Kidney (tissue), 14 donors: ENCODE data around the gene SCRN2. TPM values are rescaled to one million over a fixed set of nuclear protein-coding genes. Genes with fewer than 3 reads are reported as not detected.

Experiments
- DNase-seq, 5 donors: peaks; one replicate each; pipeline ENCODE4 v3.0.0-alpha.2; 2013 to 2020
- FAIRE-seq: peaks from 2 replicates; lab custom pipeline; 2012; peaks lifted over from hg19 to GRCh38; lab: Jason Lieb, UNC
- H3K27ac ChIP-seq, 2 donors: one replicate each; pipeline ENCODE4 v1.7.0; 2013; ENCODE audit warnings: low read depth in 2 of 2, low read length in 2 of 2, inconsistent platforms in 1 of 2
- H3K27me3 ChIP-seq: one replicate; pipeline ENCODE4 v1.7.1; 2013; ENCODE audit warnings: low read length, inconsistent platforms; ENCODE audit not compliant: control insufficient read depth, insufficient read depth
- H3K36me3 ChIP-seq, 3 donors: one replicate each; pipeline versions ENCODE4 v1.7.0 to v1.7.1; 2013; ENCODE audit warnings: low read length in 3 of 3, control low read depth in 1 of 3, inconsistent platforms in 1 of 3; ENCODE audit not compliant: insufficient read depth in 3 of 3, control insufficient read depth in 2 of 3
- H3K4me1 ChIP-seq, 3 donors: one replicate each; pipeline versions ENCODE4 v1.7.0 to v1.7.1; 2013; ENCODE audit warnings: low read length in 3 of 3, inconsistent platforms in 1 of 3, low read depth in 1 of 3; ENCODE audit not compliant: control insufficient read depth in 2 of 3, insufficient read depth in 2 of 3
- H3K4me3 ChIP-seq, 3 donors: one replicate each; pipeline versions ENCODE4 v1.7.0 to v1.8.1; 2013; ENCODE audit warnings: low read length in 3 of 3, control low read depth in 1 of 3, inconsistent platforms in 1 of 3
- H3K9ac ChIP-seq, 3 donors: one replicate each; pipeline versions ENCODE4 v1.7.0 to v1.7.1; 2013; ENCODE audit warnings: low read length in 3 of 3, control low read depth in 1 of 3, inconsistent platforms in 1 of 3
- H3K9me3 ChIP-seq, 3 donors: one replicate each; pipeline versions ENCODE4 v1.7.0 to v1.7.1; 2013; ENCODE audit warnings: low read length in 3 of 3, control low read depth in 1 of 3, inconsistent platforms in 1 of 3; ENCODE audit not compliant: control insufficient read depth in 2 of 3, insufficient read depth in 1 of 3
- intact Hi-C: fragments of 100-400 bp; cut with DNase I; formaldehyde crosslinking; loops from one replicate; pipeline ENCODE4 v1.11.1; 2022
- polyA plus RNA-seq: library from polyadenylated mRNA; stranded (reverse); fragments of 350-450 nt; fragmentation: Illumina TruSeq; extraction: RNeasy Lipid Tissue Mini Kit (QIAGEN cat#74804); gene quantifications from one replicate; pipeline ENCODE4 v1.2.3, GENCODE V29; 2014; ENCODE audit warnings: low read depth, low replicate concordance; ENCODE audit not compliant: insufficient read depth
- total RNA-seq: library from RNA; stranded (reverse); fragmentation: NEBNext Ultra II Directional; extraction: Animal tissue kit (Norgen Biotek cat#: 25700); gene quantifications from one replicate; pipeline ENCODE4 v1.2.1, GENCODE V29; 2021
- TF ChIP-seq, protein P1 (sequence below): IDR thresholded peaks from 3 replicates; pipeline ENCODE4 v1.5.1; 2012; ENCODE audit warnings: mild to moderate bottlenecking, moderate library complexity, borderline replicate concordance; ENCODE audit not compliant: insufficient read depth; ENCODE audit errors: extremely low read depth
- donor health status: control.
- donor health status: control.
- donor health status: control.
- donor health status: control.
- donor health status: control.
- donor health status: DM: yes; HTN: yes; CAD: no.
- donor health status: Normal renal cell carcinoma (clear cell type).

Gene SCRN2
- total and polyA plus RNA-seq, 2 donors from 2014 or later = 40.3 to 172 TPM

DNA sequence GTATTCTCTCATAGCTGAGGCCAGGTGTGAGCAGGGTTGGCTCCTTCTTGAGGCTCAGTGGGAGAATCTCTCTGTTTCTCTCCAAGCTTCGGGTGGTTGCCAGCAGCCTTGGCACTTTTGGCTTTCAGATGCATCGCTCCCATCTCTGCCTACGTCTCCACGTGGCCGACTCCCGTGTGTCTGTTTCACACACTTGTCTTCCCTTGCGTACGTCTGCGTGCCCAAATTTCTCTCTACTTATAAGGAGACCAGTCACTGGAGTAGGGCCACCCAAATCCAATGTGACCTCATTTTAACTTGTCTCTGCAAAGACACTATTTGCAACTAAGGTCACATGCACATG, 34.2 kb downstream of the SCRN2 start:
- Histone ChIP-seq H3K27me3 (no peaks in the 10 kb centered on the region), H3K4me1 (no peaks in the 10 kb centered on the region), H3K9ac (no peak overlapping the region), H3K36me3 (peaks cover 0 to 9% (median 4%) of the 10 kb centered on the region in 3 donors), H3K27ac (no peak overlapping the region), H3K9me3 (no peaks in the 10 kb centered on the region), H3K4me3 (no peak overlapping the region)
- no peak for DNase-seq
- FAIRE-seq = no peak
- TF ChIP-seq, protein P1, sequence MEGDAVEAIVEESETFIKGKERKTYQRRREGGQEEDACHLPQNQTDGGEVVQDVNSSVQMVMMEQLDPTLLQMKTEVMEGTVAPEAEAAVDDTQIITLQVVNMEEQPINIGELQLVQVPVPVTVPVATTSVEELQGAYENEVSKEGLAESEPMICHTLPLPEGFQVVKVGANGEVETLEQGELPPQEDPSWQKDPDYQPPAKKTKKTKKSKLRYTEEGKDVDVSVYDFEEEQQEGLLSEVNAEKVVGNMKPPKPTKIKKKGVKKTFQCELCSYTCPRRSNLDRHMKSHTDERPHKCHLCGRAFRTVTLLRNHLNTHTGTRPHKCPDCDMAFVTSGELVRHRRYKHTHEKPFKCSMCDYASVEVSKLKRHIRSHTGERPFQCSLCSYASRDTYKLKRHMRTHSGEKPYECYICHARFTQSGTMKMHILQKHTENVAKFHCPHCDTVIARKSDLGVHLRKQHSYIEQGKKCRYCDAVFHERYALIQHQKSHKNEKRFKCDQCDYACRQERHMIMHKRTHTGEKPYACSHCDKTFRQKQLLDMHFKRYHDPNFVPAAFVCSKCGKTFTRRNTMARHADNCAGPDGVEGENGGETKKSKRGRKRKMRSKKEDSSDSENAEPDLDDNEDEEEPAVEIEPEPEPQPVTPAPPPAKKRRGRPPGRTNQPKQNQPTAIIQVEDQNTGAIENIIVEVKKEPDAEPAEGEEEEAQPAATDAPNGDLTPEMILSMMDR = no peak
- intact Hi-C loops = no loop called here

DNA sequence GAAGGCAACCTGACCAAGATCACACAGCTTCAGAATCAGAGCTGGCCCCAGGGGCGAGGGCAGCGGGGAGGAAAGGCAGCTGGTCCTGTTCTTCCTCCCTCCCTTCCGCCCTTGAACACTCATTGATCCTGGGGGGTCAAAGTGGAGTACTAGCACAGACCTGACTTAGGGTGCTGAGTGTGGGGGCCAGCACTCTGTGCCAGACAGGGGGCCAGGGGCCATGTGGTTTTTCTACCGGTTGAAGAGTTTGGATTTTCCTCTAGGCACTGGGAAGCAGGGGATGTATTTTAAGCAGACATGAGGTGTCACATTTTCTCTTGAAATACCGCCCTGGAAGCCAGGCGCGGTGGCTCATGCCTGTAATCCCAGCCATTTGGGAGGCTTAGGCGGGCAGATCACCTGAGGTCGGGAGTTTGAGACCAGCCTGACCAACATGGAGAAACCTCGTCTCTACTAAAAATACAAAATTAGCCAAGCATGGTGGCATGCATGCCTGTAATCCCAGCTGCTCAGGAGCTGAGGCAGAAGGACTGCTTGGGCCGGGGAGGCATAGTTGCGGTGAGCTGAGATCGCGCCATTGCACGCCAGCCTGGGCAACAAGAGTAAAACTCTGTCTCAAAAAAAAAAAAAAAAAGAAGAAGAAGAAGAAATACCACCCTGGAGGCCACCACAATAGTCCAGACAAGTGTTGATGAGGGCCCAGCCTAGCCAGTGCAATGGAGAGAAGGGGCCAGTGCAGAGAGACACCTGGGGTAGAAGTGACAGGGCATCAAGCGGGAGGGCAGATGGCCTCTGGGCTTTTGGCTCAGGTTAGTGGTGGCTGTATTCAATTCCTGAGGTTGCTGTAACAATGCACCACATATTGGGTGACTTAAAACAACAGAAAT, 34.8 kb downstream of the SCRN2 start:
- Histone ChIP-seq H3K9ac (no peak overlapping the region), H3K4me3 (no peak overlapping the region), H3K27me3 (no peaks in the 10 kb centered on the region), H3K4me1 (no peaks in the 10 kb centered on the region), H3K9me3 (no peaks in the 10 kb centered on the region), H3K27ac (no peak overlapping the region), H3K36me3 (peaks cover 0 to 9% (median 4%) of the 10 kb centered on the region in 3 donors)
- DNase-seq = no peak
- no peak for FAIRE-seq
- intact Hi-C loops = no loop called here
- TF ChIP-seq, protein P1 = no peak

DNA sequence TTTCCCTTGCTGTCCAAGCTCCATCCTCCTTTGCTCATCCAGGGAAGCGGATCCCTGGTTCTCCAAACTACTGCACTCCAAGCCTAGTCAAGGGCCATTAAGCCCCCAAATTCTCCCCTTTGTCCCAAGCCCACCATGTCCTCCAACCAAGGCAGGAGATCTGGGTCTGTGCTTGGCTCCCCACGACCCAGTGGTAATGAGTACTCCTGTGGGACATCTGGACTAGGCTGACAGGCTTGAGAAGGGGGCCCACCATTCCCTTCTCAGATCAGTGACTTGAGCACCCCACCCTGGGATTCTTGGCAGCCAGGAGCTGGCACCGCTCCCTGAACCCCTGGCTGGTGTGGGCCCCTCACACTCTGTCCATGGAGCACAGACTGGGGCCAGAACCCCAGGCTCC, 36.6 kb downstream of the SCRN2 start:
- Histone ChIP-seq H3K9ac (no peak overlapping the region), H3K4me1 (no peaks in the 10 kb centered on the region), H3K9me3 (no peaks in the 10 kb centered on the region), H3K4me3 (no peak overlapping the region), H3K27me3 (no peaks in the 10 kb centered on the region), H3K27ac (no peak overlapping the region), H3K36me3 (peaks cover 0 to 4% (median 1%) of the 10 kb centered on the region in 3 donors)
- no peak for FAIRE-seq
- no peak for DNase-seq
- intact Hi-C loops = no loop called here
- TF ChIP-seq, protein P1 = no peak
